ENCODE results near the gene NKAIN4.

GRCh38 chr20:63264519-63264918 is 10.3 kb upstream of the NKAIN4 start:
- TF ChIP-seq CTCF (IDR thresholded peaks at IDR 0.05; ENCODE audit: poor library complexity) (no peak), EZH2 (IDR thresholded peaks at IDR 0.05; ENCODE audit: borderline replicate concordance) (no peak), EZH2phosphoT487 (IDR thresholded peaks at IDR 0.05; ENCODE audit: low read depth, severe bottlenecking, unreplicated experiment) (no peak)
